Kidney epithelial cell (primary cell): ENCODE data around the gene DYNC1I2. TPM values are rescaled to one million over a fixed set of nuclear protein-coding genes. Genes with fewer than 3 reads are reported as not detected.
A peak's percentile ranks its signal among the peaks of the same experiment; 100 is the strongest.

Source experiments
- DNase-seq: peaks from one replicate; pipeline ENCODE4 v3.0.0-alpha.2; 2010; ENCODE audit warnings: low read depth
- H3K27me3 ChIP-seq: 2 replicates; pipeline ENCODE4 v1.6.0; 2011; ENCODE audit warnings: low read length; ENCODE audit not compliant: control insufficient read depth, insufficient read depth
- H3K36me3 ChIP-seq: 2 replicates; pipeline ENCODE4 v1.5.1; 2011; ENCODE audit warnings: low read length; ENCODE audit not compliant: control insufficient read depth, insufficient read depth
- H3K4me3 ChIP-seq: 2 replicates; pipeline ENCODE4 v1.5.1; 2011; ENCODE audit warnings: low read depth, mild to moderate bottlenecking, control low read depth, low read length
- CTCF ChIP-seq: IDR thresholded peaks from 2 replicates; pipeline ENCODE4 v1.5.1; 2011; ENCODE audit warnings: mild to moderate bottlenecking, moderate library complexity, low read length, control low read depth, inconsistent platforms; ENCODE audit not compliant: insufficient read depth, poor library complexity, severe bottlenecking
- total RNA-seq: library from RNA; depleted of rRNA; stranded (reverse); fragments of >200 nt; gene quantifications from 2 replicates; pipeline ENCODE4 v1.2.3, GENCODE V29; 2015

The DYNC1I2 gene
- total RNA-seq, 1 donor from 2014 or later: 129 TPM

DNA sequence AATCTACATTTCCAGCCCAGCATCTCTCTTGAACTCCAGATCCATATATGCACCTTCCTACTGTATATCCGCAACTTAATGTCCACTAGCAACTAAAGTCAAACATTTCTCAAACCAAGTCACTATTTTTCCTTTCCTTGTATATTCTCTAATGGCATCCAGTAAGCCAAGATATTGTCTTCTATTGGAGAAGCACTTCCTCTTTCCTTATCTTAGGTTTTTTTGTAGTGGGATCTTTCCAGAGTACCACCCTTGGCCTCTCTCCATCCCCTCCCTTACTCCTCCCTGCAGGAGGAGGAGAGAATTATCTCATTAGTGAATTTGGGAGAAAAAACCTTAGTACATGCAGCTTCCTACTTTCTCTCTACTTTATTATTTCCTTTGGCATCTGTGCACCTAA is 8.7 kb upstream of the DYNC1I2 start:
- no peak for DNase-seq
- no peaks in the 10 kb centered on the region for H3K36me3 ChIP-seq
- H3K4me3 ChIP-seq: no peak overlapping the region
- no peak for TF ChIP-seq CTCF
- no peaks in the 10 kb centered on the region for H3K27me3 ChIP-seq

- DNase-seq: no peak
- Histone ChIP-seq H3K36me3 (no peaks in the 10 kb centered on the region), H3K4me3 (peak overlapping the region; percentile 99), H3K27me3 (no peaks in the 10 kb centered on the region)
- TF ChIP-seq CTCF: no peak
These were observed 828 bp downstream of the DYNC1I2 start for GRCh38 chr2:171688129-171688465.

DNA sequence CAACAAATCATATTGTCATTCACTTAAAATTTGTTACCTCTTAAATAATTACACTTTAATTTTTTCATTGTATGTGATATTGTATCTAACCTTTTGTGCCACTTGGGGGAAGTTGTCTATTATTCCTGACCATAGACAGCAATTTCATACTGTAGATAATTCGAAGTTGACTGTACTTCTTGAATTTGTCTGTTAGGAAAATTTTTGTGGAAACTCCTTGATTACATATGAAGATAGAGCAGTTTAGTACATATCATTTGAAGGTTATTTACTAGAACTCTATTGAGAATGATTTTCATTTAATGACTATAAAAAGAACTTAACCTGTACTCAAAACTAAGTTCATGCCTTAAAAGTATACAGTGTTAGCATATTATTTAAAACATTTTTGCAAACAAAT is 5.1 kb downstream of the DYNC1I2 start:
- Histone ChIP-seq H3K27me3 (no peaks in the 10 kb centered on the region), H3K4me3 (no peak overlapping the region), H3K36me3 (no peaks in the 10 kb centered on the region)
- TF ChIP-seq CTCF: no peak
- DNase-seq: no peak

GRCh38 chr2:171702781-171703556 is 15.7 kb downstream of the DYNC1I2 start:
- TF ChIP-seq CTCF: no peak
- no peaks in the 10 kb centered on the region for H3K36me3 ChIP-seq
- no peak for DNase-seq
- H3K27me3 ChIP-seq: no peaks in the 10 kb centered on the region
- H3K4me3 ChIP-seq: no peak overlapping the region

DNA sequence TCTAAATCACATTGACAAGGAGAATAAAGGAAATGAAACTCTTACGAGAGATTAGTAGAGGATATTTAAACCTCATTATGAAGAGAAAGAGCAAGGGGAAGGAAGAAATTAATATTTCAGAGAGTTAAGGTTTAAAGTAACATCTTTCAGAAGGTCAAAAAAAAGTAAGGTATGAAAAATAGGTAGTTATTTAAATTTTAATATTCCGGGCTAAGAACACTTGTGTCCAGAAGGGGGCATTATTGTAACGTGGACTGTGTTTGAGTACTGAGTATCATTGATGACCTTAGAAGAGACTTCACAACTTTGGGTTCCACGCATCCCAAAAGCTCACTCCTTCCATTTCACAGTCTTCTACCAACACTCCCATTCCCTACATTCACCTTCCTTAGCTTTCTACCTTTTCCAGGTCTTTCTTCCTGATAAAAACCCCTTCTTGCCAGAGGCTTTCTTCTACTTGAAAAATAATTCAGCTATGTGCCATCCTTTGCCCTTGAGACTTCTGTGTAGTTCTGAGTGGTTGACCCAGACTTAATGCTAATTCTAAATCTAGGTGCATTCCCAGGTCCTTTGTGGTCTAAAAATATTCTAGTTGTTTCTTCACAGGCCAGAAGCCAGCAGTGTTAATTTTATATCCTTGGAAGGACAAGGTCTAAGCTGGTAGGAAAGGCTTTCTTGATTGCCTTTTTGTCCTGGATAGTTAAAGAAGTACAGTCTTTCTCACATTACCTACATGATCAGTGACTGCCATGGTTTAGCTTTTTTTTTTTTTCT is 16.5 kb downstream of the DYNC1I2 start:
- no peaks in the 10 kb centered on the region for H3K36me3 ChIP-seq
- DNase-seq: no peak
- peak; percentile 48 for TF ChIP-seq CTCF
- no peaks in the 10 kb centered on the region for H3K27me3 ChIP-seq
- H3K4me3 ChIP-seq: no peak overlapping the region
